ENCODE measurements around the gene SYVN1.

The SYVN1 gene

DNA sequence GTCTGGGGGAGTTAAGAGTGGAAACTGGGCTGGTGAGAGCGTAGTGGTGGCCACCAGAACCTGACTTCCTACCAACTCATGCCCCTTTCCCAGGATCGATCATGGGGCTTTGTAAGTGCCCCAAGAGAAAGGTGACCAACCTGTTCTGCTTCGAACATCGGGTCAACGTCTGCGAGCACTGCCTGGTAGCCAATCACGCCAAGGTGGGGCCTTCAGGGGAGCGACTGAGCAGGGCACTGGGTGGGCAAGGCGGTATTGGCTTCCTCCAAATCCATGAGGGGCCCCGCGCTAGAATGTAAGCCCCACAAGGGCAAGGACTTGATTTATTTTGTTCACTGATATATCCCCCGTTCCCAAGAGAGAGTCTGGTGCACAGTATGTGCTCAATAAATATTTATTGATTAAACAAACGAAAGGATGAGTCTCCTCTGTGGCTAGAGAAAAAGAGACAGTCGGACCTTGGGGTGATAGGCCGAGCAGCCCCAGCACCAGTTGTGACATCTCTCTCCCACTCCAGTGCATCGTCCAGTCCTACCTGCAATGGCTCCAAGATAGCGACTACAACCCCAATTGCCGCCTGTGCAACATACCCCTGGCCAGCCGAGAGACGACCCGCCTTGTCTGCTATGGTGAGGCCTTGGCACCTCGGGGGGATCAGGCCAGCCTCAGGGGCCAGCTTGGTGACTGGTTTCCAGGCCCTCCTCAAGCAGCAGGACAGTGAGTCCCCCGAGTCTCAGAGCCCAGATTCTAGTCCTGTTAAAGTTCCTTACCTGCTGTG, 49.5 kb downstream of the SYVN1 start:
- FAIRE-seq = no peak

DNA sequence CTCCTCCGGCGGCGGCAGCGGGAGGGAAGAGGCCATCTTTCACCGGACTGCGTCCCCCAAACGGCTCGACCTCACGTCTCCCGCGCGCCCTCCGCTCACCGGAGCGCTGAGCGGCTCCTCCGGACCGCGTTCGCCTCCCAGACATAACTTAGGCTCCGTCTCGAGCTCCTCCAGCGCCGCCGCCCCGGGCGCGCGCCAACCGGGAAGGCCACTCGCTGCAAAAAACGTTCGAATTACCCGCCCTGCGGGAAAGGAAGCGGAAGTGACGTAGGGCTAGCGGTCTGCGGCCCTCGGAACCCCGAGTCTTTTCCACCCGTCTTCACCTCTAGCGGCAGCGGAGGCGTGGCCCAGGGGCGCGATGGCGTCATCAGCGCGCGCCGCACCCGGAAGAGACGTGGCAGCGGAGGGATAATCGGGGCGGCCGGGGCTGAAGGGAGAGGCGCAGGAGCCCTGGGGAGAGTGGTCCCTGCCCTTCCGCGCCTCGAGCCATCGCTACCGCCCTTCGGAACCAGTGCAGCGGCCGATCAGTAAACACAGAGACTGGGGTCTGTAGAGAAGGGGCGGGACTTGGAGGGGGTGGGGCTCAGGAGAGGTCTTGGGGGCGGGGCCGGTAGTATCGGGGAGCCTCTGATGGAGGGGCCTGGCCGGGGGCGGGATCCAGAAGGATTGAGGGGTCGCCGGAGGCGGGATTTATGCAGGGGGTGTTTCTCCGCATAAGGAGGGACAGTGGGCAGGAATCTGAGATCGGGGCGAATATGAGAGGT, 50.3 kb downstream of the SYVN1 start, which contains the start of the genes CDCA5 and ZFPL1:
CDCA5 (minus strand) TSS at position 207 of the 764 bp plus-strand sequence; CDS start at position 145, 62 bp downstream.
ZFPL1 (plus strand) TSS at position 389 of the 764 bp plus-strand sequence. CDS start 477 bp downstream, outside the sequence.
- peak; percentile 83 for FAIRE-seq

DNA sequence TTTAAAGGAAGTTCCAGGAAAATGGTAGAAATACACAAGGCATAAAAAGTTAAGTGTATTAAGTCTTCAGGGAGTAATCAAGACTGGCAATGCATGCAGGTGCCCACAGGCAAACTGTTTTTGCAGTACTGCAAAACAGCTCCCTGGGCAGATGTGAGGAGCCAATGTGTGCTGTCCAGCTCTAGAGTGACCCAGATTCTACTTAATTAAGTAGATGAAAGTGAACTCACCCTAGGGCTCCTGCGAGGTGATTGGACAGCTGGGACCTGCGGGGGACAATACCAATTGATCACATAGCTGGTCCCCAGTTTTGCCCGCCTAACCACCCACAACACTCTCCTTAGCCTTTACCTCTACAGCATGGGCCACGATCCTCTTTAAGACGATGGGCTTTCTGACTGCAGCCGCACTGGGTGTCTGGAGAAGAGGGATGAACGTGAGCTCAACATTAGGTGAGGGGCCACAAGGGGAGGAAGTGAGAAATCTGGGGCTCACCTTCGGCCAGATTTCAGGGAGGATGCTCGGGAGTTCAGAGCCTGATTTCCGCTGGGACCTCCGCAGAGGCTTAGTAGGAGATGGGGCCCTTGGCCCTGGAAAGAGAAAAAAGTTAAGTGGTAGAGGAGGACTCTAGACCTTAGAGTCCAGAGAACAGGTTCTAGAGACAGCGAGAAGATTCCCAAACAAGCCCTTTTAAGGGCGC, 51.0 kb downstream of the SYVN1 start:
- FAIRE-seq = no peak

DNA sequence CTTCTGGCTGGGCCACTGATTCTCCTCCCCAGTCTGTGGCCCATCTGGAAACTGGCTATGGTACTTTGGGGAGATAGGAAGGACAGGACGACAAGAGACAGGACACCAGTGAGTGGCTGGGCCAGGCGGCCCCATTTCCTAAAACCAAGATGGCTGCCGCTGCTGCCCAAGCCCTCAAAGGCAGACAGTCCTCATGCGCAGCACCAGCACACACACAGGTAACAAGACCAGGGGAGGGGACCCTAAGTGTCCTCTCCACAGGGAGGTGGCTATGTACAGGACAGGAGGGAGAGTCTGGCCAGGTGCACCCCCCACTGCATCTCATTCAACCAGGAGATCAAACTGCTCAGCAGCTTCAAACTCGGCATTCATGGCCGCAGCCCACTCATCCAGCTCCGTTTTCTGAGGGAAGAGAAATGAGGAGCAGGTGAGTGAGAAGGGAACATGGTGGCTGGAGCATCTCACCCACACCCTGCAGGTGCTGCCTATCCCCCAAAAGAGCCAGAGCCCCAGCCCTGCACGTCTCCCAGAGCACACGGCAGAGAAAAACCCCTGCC, 55.5 kb downstream of the SYVN1 start:
- FAIRE-seq = no peak

DNA sequence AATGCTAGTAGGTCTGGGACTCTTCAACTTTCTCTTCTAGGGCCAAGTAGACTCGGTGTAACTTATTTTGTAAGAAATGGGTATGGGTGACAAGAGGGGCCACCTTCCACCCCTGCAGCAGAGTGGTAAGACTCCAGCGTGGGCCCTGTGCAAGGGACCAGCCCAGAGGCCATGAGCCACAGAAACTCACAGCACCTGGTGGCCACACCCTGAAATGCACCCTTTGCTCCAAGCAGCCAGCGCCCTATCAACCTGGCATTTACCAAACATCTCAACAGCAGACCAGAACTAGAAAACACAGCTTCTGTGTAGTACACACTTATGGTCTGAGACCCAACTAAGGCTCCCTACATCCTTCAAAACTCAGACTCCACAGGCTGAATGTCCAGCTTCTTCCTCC, 56.2 kb downstream of the SYVN1 start:
- no peak for FAIRE-seq

DNA sequence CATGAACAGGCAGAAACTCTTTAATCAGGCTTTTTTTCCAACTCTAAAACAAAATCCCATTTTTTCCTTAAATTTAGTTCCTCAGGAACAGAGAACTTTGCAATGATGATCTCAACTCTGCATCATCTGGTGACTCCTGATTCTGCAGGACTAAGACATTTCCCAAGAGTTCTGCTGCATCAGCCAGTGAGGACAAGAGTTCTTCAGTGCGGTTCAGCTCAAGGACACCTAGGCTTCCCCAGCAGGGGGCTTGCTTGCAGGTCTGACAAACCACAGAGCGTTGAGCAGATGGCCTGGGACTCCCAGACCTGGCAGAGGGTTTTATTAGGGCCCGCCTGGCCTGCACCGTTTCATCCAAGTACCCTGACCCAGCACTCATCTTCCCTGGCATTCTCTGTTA, 56.9 kb downstream of the SYVN1 start:
- FAIRE-seq = no peak
